OCI-LY1 (cell line): ENCODE results near the gene RHOB.

ENCODE experiments used
- H2AFZ ChIP-seq: fragments of 200-600 bp; sonication (generic), shearing (Covaris generic); 2 replicates; pipeline ENCODE4 v1.6.0; 2014; ENCODE audit warnings: antibody characterized with exemption, mild to moderate bottlenecking, low read length
- H3F3A ChIP-seq: fragments of 200-600 bp; sonication (generic), shearing (Covaris generic); 2 replicates; pipeline ENCODE4 v1.6.0; 2014; ENCODE audit warnings: mild to moderate bottlenecking, antibody characterized with exemption, low read length, moderate library complexity; ENCODE audit not compliant: insufficient read depth
- H3K27ac ChIP-seq: fragments of 200-600 bp; sonication (generic); 2 replicates; pipeline ENCODE4 v1.5.1; 2014; ENCODE audit warnings: low read length, mixed run types, mild to moderate bottlenecking, low read depth; ENCODE audit not compliant: poor library complexity, severe bottlenecking
- H3K27me3 ChIP-seq: fragments of 200-600 bp; sonication (generic); 2 replicates; pipeline ENCODE4 v1.6.0; 2014; ENCODE audit warnings: antibody characterized with exemption, mild to moderate bottlenecking, low read length, moderate library complexity; ENCODE audit not compliant: insufficient read depth
- H3K36me3 ChIP-seq: fragments of 200-600 bp; sonication (generic); 2 replicates; pipeline ENCODE4 v1.6.1; 2014; ENCODE audit warnings: mild to moderate bottlenecking, antibody characterized with exemption, low read length, moderate library complexity, mixed read lengths; ENCODE audit not compliant: insufficient read depth
- H3K4me1 ChIP-seq: fragments of 200-600 bp; sonication (generic); 2 replicates; pipeline ENCODE4 v1.5.1; 2014; ENCODE audit warnings: mild to moderate bottlenecking, low read length, moderate library complexity; ENCODE audit not compliant: insufficient read depth, severe bottlenecking
- H3K4me2 ChIP-seq: fragments of 200-600 bp; sonication (generic), shearing (Covaris generic); 2 replicates; pipeline ENCODE4 v1.6.1; 2014; ENCODE audit warnings: low read length
- H3K4me3 ChIP-seq: fragments of 200-600 bp; sonication (generic); 2 replicates; pipeline ENCODE4 v1.5.1; 2014; ENCODE audit warnings: low read length, low read depth, mild to moderate bottlenecking, mixed read lengths; ENCODE audit not compliant: poor library complexity, severe bottlenecking
- H3K79me2 ChIP-seq: fragments of 200-600 bp; shearing (Covaris generic); 2 replicates; pipeline ENCODE4 v1.6.1; 2016; ENCODE audit warnings: mixed run types, low read length, mixed read lengths; ENCODE audit not compliant: insufficient read depth
- H3K9ac ChIP-seq: fragments of 200-600 bp; sonication (generic), shearing (Covaris generic); 2 replicates; pipeline ENCODE4 v1.6.1; 2014; ENCODE audit warnings: mild to moderate bottlenecking, low read length, mixed read lengths
- H3K9me2 ChIP-seq: fragments of 200-600 bp; sonication (generic), shearing (Covaris generic); 2 replicates; pipeline ENCODE4 v1.6.1; 2014; ENCODE audit warnings: low read depth, mild to moderate bottlenecking, low read length, mixed read lengths
- H3K9me3 ChIP-seq: fragments of 200-600 bp; shearing (Covaris generic); 2 replicates; pipeline ENCODE4 v1.6.1; 2014; ENCODE audit warnings: low read length, mixed read lengths
- H4K20me1 ChIP-seq: fragments of 200-600 bp; sonication (generic), shearing (Covaris generic); 2 replicates; pipeline ENCODE4 v1.6.0; 2016; ENCODE audit warnings: mild to moderate bottlenecking, low read length; ENCODE audit not compliant: insufficient read depth
- CTCF ChIP-seq: fragments of 200-600 bp; sonication (generic), shearing (Covaris generic); IDR thresholded peaks from 2 replicates; pipeline ENCODE4 v1.5.1; 2017; ENCODE audit warnings: mild to moderate bottlenecking, antibody characterized with exemption, low read length, moderate library complexity, mixed read lengths
- EZH2 ChIP-seq: fragments of 200-600 bp; sonication (generic), shearing (Covaris generic); IDR thresholded peaks from 2 replicates; pipeline ENCODE4 v1.8.0; 2017; ENCODE audit warnings: borderline replicate concordance, mixed run types, mild to moderate bottlenecking, antibody characterized with exemption, low read length, moderate library complexity, mixed read lengths

RHOB gene

GRCh38 chr2:20421988-20422370, 24.9 kb upstream of the RHOB start:
- Histone ChIP-seq H3F3A (no peaks in the 10 kb centered on the region), H3K4me1 (peaks cover 10% of the 10 kb centered on the region), H3K27ac (no peak overlapping the region), H3K36me3 (no peaks in the 10 kb centered on the region), H3K9ac (no peak overlapping the region), H3K79me2 (no peaks in the 10 kb centered on the region), H3K27me3 (0 out of 2 replicates have a peak, but pooled peaks cover under 1% of the 10 kb centered on the region), H3K4me2 (no peak overlapping the region), H3K9me3 (no peaks in the 10 kb centered on the region), H4K20me1 (no peaks in the 10 kb centered on the region), H3K9me2 (no peaks in the 10 kb centered on the region), H3K4me3 (no peak overlapping the region), H2AFZ (no peak overlapping the region)
- TF ChIP-seq EZH2 = no peak
- no peak for TF ChIP-seq CTCF

GRCh38 chr2:20422402-20423271, 24.2 kb upstream of the RHOB start:
- Histone ChIP-seq H3K9me3 (no peaks in the 10 kb centered on the region), H3K4me3 (no peak overlapping the region), H3K4me2 (no peak overlapping the region), H3K9me2 (no peaks in the 10 kb centered on the region), H2AFZ (no peak overlapping the region), H4K20me1 (no peaks in the 10 kb centered on the region), H3K4me1 (peaks cover 10% of the 10 kb centered on the region), H3K27me3 (no peaks in the 10 kb centered on the region), H3K36me3 (no peaks in the 10 kb centered on the region), H3K9ac (no peak overlapping the region), H3K79me2 (no peaks in the 10 kb centered on the region), H3F3A (no peaks in the 10 kb centered on the region), H3K27ac (no peak overlapping the region)
- TF ChIP-seq CTCF (no peak), EZH2 (no peak)

GRCh38 chr2:20423359-20423758, 23.5 kb upstream of the RHOB start:
- no peaks in the 10 kb centered on the region for H3K27me3 ChIP-seq
- no peaks in the 10 kb centered on the region for H3K9me3 ChIP-seq
- H3K4me1 ChIP-seq = peaks cover 10% of the 10 kb centered on the region
- H4K20me1 ChIP-seq = no peaks in the 10 kb centered on the region
- H2AFZ ChIP-seq = no peak overlapping the region
- H3K79me2 ChIP-seq = no peaks in the 10 kb centered on the region
- no peaks in the 10 kb centered on the region for H3K36me3 ChIP-seq
- no peak overlapping the region for H3K27ac ChIP-seq
- H3K4me3 ChIP-seq = no peak overlapping the region
- H3K9ac ChIP-seq = no peak overlapping the region
- TF ChIP-seq EZH2 (no peak), CTCF (no peak)
- no peak overlapping the region for H3K4me2 ChIP-seq
- H3K9me2 ChIP-seq = no peaks in the 10 kb centered on the region
- H3F3A ChIP-seq = no peaks in the 10 kb centered on the region
